ENCODE data around the gene ME2. TPM values are rescaled to one million over a fixed set of nuclear protein-coding genes. Genes with fewer than 3 reads are reported as not detected.

ME2 gene
- 46.4 and 49.4 TPM in 2 replicates for total RNA-seq (2021)
- long read RNA-seq, full-length matches to known transcripts = 50 of 65 reads
- long read RNA-seq, partial matches to known transcripts = 10 of 65 reads
- long read RNA-seq, other reads (novel, unspliced or antisense) = 5 of 65 reads

- Histone ChIP-seq H2BK20ac (ENCODE audit: low read depth, low read length, poor library complexity, severe bottlenecking) (no peak within 1 kb of the TSS), H4K20me1 (ENCODE audit: control insufficient read depth, insufficient read depth, insufficient read length) (no peaks in the 10 kb centered on the region), H3K23ac (ENCODE audit: insufficient read length, low read depth, low read length) (no peak within 1 kb of the TSS), H3K14ac (ENCODE audit: insufficient read depth, low read length) (peak within 1 kb of the TSS; percentile 64), H3K23me2 (ENCODE audit: insufficient read length, low read depth, low read length, poor library complexity, severe bottlenecking) (peaks cover 7% of the 10 kb centered on the region), H4K91ac (ENCODE audit: insufficient read length, low read depth, low read length) (no peak within 1 kb of the TSS), H3K27ac (ENCODE audit: insufficient read length, low read depth, low read length) (no peak within 1 kb of the TSS), H3K9me3 (ENCODE audit: control insufficient read depth, low read depth, low read length) (no peaks in the 10 kb centered on the region), H4K5ac (ENCODE audit: insufficient read length, low read depth, low read length) (no peak within 1 kb of the TSS), H3K27me3 (ENCODE audit: insufficient read depth, low read length) (no peaks in the 10 kb centered on the region), H3K4me2 (ENCODE audit: insufficient read depth, insufficient read length, low read length) (peak within 1 kb of the TSS; percentile 84), H2AK5ac (ENCODE audit: insufficient read length, low read length) (no peak within 1 kb of the TSS), H2BK5ac (ENCODE audit: insufficient read length, low read length) (no peak within 1 kb of the TSS), H4K8ac (replicated peaks; ENCODE audit: insufficient read length, low read depth, low read length) (no peak within 1 kb of the TSS), H3K79me2 (ENCODE audit: insufficient read depth, low read length) (peaks cover 16% of the 10 kb centered on the region; the same call in 1 of the 2 replicates), H3K4ac (ENCODE audit: low read depth, low read length) (no peak within 1 kb of the TSS), H3K56ac (ENCODE audit: insufficient read length, low read depth, low read length) (no peak within 1 kb of the TSS), H3K18ac (ENCODE audit: insufficient read length, low read depth, low read length) (peak within 1 kb of the TSS; percentile 45), H3T11ph (ENCODE audit: low read length) (no peak within 1 kb of the TSS), H3K79me1 (ENCODE audit: insufficient read depth, low read depth, low read length, poor library complexity, severe bottlenecking) (no peaks in the 10 kb centered on the region), H2BK120ac (ENCODE audit: low read depth, low read length, poor library complexity, severe bottlenecking) (no peak within 1 kb of the TSS), H2AFZ (ENCODE audit: low read length) (peak within 1 kb of the TSS; percentile 48), H3K9ac (ENCODE audit: extremely low read depth, insufficient read length, low read length) (peak within 1 kb of the TSS; percentile 50), H2BK15ac (ENCODE audit: low read depth, low read length) (no peak within 1 kb of the TSS), H2BK12ac (ENCODE audit: insufficient read length, low read depth, low read length) (no peak within 1 kb of the TSS), H3K4me1 (ENCODE audit: insufficient read depth, low read length) (no peaks in the 10 kb centered on the region)
- peaks cover 22 to 24% of the 10 kb centered on the region in 2 experiments for H3K4me1 Mint-ChIP-seq
- WGBS (ENCODE audit: extremely low coverage, insufficient read length, low lambda C conversion rate) = no CpG with 5 or more reads among the region's 78 CpGs
- H3K4me3 Mint-ChIP-seq = peak within 1 kb of the TSS; percentile 90 to 99
- no peaks in the 10 kb centered on the region; a peak in 2 of 5 replicates for H3K9me3 Mint-ChIP-seq
- peak; percentile 93 for DNase-seq
- no peak for TF ChIP-seq CTCF (conservative IDR thresholded peaks at IDR 0.05)
- no peaks in the 10 kb centered on the region for H3K27me3 Mint-ChIP-seq (ENCODE audit: low read depth)
- H3K36me3 Mint-ChIP-seq (ENCODE audit: insufficient read depth in 1 of 3, low read depth in 3 of 3) = peaks cover 3 to 6% (median 3%) of the 10 kb centered on the region in 3 experiments; a peak in 4 of 7 replicates
- peak within 1 kb of the TSS; percentile 92 to 98 (median 93) for H3K27ac Mint-ChIP-seq
Measured at GRCh38 chr18:50878345-50879301, at the start of gene ME2. ME2 (plus strand) TSS chr18:50879118; CDS start chr18:50895821, 16,703 bp downstream.

Measured in H9 (cell line).